ENCODE data around the gene CDKAL1.

DNA sequence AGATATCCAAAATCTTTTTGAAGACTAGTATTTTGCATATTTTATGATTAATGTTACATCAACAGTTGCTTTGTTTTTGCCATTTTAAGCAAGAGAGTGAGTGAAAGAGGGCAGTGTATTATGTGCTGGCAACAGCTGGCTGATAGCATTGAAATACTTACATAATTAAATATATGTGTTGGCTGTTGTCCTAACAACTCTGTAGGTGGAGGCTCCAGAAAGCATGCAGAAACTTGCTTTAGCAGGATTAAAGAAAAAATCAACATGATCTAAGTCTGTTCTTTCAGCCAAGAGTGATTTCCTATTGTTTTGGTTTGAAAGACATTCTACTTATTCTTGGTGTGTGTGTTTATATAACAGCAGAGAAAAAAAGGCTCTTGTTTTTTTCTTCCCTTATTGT is 127.5 kb downstream of the CDKAL1 start:
- TF ChIP-seq POLR2A (IDR thresholded peaks at IDR 0.05) (no peak), POLR2AphosphoS5 (IDR thresholded peaks at IDR 0.05) (peak; percentile 43), CTCF (IDR thresholded peaks at IDR 0.05) (no peak)

Measured in prostate gland (tissue), 2 donors.